HCT116 (cell line): ENCODE data around the gene TXNL4B. TPM values are rescaled to one million over a fixed set of nuclear protein-coding genes. Genes with fewer than 3 reads are reported as not detected.

Source experiments
- ATAC-seq: fragments of 200-7000 bp; cut with Tn5 transposase; 2 replicates; pipeline ENCODE4 v1.9.1; 2020; ENCODE audit warnings: mild to moderate bottlenecking, moderate library complexity
- BruUV-seq: library from RNA; stranded (reverse); fragments of 400-500 nt; replicated peaks from 2 replicates; lab custom pipeline; 2021; lab: Mats Ljungman, UMichigan
- CTCF ChIA-PET: fragments of 300-600 bp; sonication (Branson Sonifier 250); formaldehyde crosslinking; loops from one replicate; lab custom pipeline; 2021; ENCODE audit warnings: antibody characterized with exemption; lab: Charles Lee
- POLR2A ChIA-PET: fragments of 300-600, 350-600 bp; sonication (Branson Sonifier 250); formaldehyde crosslinking; loops from one replicate; lab custom pipeline; 2021; ENCODE audit warnings: antibody characterized with exemption; lab: Charles Lee
- RAD21 ChIA-PET, 2 experiments: fragments of 300-600 bp; sonication (Branson Sonifier 250); formaldehyde crosslinking; loops; one replicate each; lab custom pipeline; 2023; ENCODE audit warnings: low total read pairs in 2 of 2; ENCODE audit not compliant: uncharacterized antibody in 2 of 2, unreplicated experiment in 2 of 2, low non-redundant PET in 1 of 2; lab: Charles Lee
- DNase-seq: peaks from one replicate; pipeline ENCODE4 v3.0.0-alpha.2; 2010; ENCODE audit warnings: low read depth, low spot score
- H2AFZ ChIP-seq: fragments of 200-600 bp; shearing (Covaris generic), sonication (generic); 2 replicates; pipeline ENCODE4 v1.6.1; 2017; ENCODE audit warnings: low read depth, mixed run types, mixed read lengths, antibody characterized with exemption, low read length; ENCODE audit not compliant: poor library complexity, severe bottlenecking
- H3K27ac ChIP-seq: 2 replicates; pipeline ENCODE4 v1.5.1; 2012; ENCODE audit warnings: low read depth, low read length
- H3K27me3 ChIP-seq: fragments of 200-600 bp; sonication (generic); 2 replicates; pipeline ENCODE4 v1.6.1; 2016; ENCODE audit warnings: mixed run types, low read length, mixed read lengths; ENCODE audit not compliant: insufficient read depth
- H3K36me3 ChIP-seq, 2 experiments: fragments of 200-500 bp in 1 of 2; fragments of 200-600 bp in 1 of 2; sonication (Bioruptor generic) in 1 of 2; sonication (generic) in 1 of 2; 2 replicates each; pipeline versions ENCODE4 v1.5.1 to v1.6.1; 2014 to 2016; ENCODE audit warnings: low read length in 2 of 2, inconsistent platforms in 1 of 2, mixed read lengths in 1 of 2, mixed run types in 1 of 2; ENCODE audit not compliant: insufficient read depth in 2 of 2, control insufficient read depth in 1 of 2
- H3K4me1 ChIP-seq, 2 experiments: fragments of 200-600 bp in 1 of 2; sonication (generic) in 1 of 2; 2 replicates each; pipeline versions ENCODE4 v1.5.1 to v1.6.1; 2012 to 2017; ENCODE audit warnings: low read length in 2 of 2, inconsistent platforms in 1 of 2, mild to moderate bottlenecking in 1 of 2, mixed read lengths in 1 of 2, mixed run types in 1 of 2, moderate library complexity in 1 of 2; ENCODE audit not compliant: insufficient read depth in 2 of 2, control insufficient read depth in 1 of 2
- H3K4me2 ChIP-seq: fragments of 200-600 bp; sonication (generic); 2 replicates; pipeline ENCODE4 v1.6.1; 2017; ENCODE audit warnings: mixed run types, low read length, mixed read lengths
- H3K4me3 ChIP-seq, 2 experiments: fragments of 200-600 bp in 1 of 2; sonication (generic) in 1 of 2; replicated peaks in 1 of 2; 2 replicates each; pipeline ENCODE4 v1.5.1; 2011 to 2016; ENCODE audit warnings: low read length in 2 of 2, control low read depth in 1 of 2, low read depth in 1 of 2, mild to moderate bottlenecking in 1 of 2, mixed read lengths in 1 of 2, mixed run types in 1 of 2
- H3K79me2 ChIP-seq: fragments of 200-600 bp; sonication (generic); 2 replicates; pipeline ENCODE4 v1.6.1; 2017; ENCODE audit warnings: mild to moderate bottlenecking, mixed run types, low read length, moderate library complexity, mixed read lengths; ENCODE audit not compliant: insufficient read depth
- H3K9ac ChIP-seq: fragments of 200-600 bp; sonication (generic); 2 replicates; pipeline ENCODE4 v1.6.1; 2016; ENCODE audit warnings: low read length, mixed read lengths
- H3K9me2 ChIP-seq: fragments of 200-600 bp; sonication (generic), shearing (Covaris generic); 2 replicates; pipeline ENCODE4 v1.6.1; 2017; ENCODE audit warnings: mixed run types, mild to moderate bottlenecking, moderate library complexity; ENCODE audit not compliant: insufficient read depth
- H3K9me3 ChIP-seq, 2 experiments: fragments of 200-500 bp in 1 of 2; fragments of 200-600 bp in 1 of 2; sonication (Bioruptor generic) in 1 of 2; sonication (generic) in 1 of 2; 2 replicates each; pipeline ENCODE4 v1.6.1; 2014 to 2017; ENCODE audit warnings: low read length in 2 of 2, mixed read lengths in 2 of 2, inconsistent platforms in 1 of 2, low read depth in 1 of 2, mild to moderate bottlenecking in 1 of 2, mixed run types in 1 of 2, moderate library complexity in 1 of 2; ENCODE audit not compliant: control insufficient read depth in 1 of 2, insufficient read depth in 1 of 2
- H4K20me1 ChIP-seq: fragments of 200-600 bp; sonication (generic), shearing (Covaris generic); 2 replicates; pipeline ENCODE4 v1.6.1; 2017; ENCODE audit warnings: mixed run types, mild to moderate bottlenecking, moderate library complexity; ENCODE audit not compliant: insufficient read depth
- REST ChIP-seq: IDR thresholded peaks from 2 replicates; pipeline ENCODE4 v1.6.1; 2012; ENCODE audit warnings: low read depth
- SRF ChIP-seq: IDR thresholded peaks from 2 replicates; pipeline ENCODE4 v1.6.1; 2012; ENCODE audit warnings: low read depth
- intact Hi-C: fragments of 100-400 bp; cut with micrococcal nuclease; formaldehyde crosslinking; loops from 2 replicates; pipeline ENCODE4 v1.10.0; 2022
- total RNA-seq: library from RNA; stranded (reverse); gene quantifications from one replicate; pipeline ENCODE4 v1.2.1, GENCODE V29; 2021; ENCODE audit not compliant: unreplicated experiment
- TF ChIP-seq, protein P1 (sequence below): IDR thresholded peaks from 2 replicates; pipeline ENCODE4 v1.6.1; 2011; ENCODE audit warnings: mild to moderate bottlenecking, low read length, moderate library complexity; ENCODE audit not compliant: insufficient replicate concordance; ENCODE audit errors: extremely low read depth
- TF ChIP-seq, protein P2 (sequence below): IDR thresholded peaks from 2 replicates; pipeline ENCODE4 v1.6.1; 2012

TXNL4B gene
- total RNA-seq, 1 experiment from 2014 or later = 15.5 TPM

- intact Hi-C loops = no loop called here
- H3K4me2 ChIP-seq = no peak overlapping the region
- H3K4me1 ChIP-seq = peaks cover 0 to 4% of the 10 kb centered on the region in 2 experiments; a peak in 1 of 4 replicates
- no peak overlapping the region for H3K27ac ChIP-seq
- no peaks in the 10 kb centered on the region for H3K79me2 ChIP-seq
- no peaks in the 10 kb centered on the region for H4K20me1 ChIP-seq
- ChIA-PET CTCF (no interaction called here), RAD21 (no interaction called here), POLR2A (no interaction called here)
- no peak overlapping the region for H2AFZ ChIP-seq
- no peaks in the 10 kb centered on the region for H3K9me2 ChIP-seq
- DNase-seq (no peak), ATAC-seq (no peak)
- TF ChIP-seq, protein P1, sequence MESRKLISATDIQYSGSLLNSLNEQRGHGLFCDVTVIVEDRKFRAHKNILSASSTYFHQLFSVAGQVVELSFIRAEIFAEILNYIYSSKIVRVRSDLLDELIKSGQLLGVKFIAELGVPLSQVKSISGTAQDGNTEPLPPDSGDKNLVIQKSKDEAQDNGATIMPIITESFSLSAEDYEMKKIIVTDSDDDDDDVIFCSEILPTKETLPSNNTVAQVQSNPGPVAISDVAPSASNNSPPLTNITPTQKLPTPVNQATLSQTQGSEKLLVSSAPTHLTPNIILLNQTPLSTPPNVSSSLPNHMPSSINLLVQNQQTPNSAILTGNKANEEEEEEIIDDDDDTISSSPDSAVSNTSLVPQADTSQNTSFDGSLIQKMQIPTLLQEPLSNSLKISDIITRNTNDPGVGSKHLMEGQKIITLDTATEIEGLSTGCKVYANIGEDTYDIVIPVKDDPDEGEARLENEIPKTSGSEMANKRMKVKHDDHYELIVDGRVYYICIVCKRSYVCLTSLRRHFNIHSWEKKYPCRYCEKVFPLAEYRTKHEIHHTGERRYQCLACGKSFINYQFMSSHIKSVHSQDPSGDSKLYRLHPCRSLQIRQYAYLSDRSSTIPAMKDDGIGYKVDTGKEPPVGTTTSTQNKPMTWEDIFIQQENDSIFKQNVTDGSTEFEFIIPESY = no peak
- TF ChIP-seq, protein P2, sequence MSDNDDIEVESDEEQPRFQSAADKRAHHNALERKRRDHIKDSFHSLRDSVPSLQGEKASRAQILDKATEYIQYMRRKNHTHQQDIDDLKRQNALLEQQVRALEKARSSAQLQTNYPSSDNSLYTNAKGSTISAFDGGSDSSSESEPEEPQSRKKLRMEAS = no peak
- no peak for TF ChIP-seq REST
- TF ChIP-seq SRF = no peak
- no peak overlapping the region for H3K4me3 ChIP-seq
- no TSS peak for BruUV-seq
- no peaks in the 10 kb centered on the region for H3K36me3 ChIP-seq
- H3K9ac ChIP-seq = no peak overlapping the region
- H3K9me3 ChIP-seq = no peaks in the 10 kb centered on the region
- no peaks in the 10 kb centered on the region for H3K27me3 ChIP-seq
Observed at GRCh38 chr16:72131036-72131435, 37.6 kb upstream of the TXNL4B start.
